Measurements from ENCODE around the gene SLC25A12.

- no peak for TF ChIP-seq EZH2 (IDR thresholded peaks at IDR 0.05; ENCODE audit: insufficient read depth, poor library complexity, severe bottlenecking)
- no peak for TF ChIP-seq EZH2phosphoT487 (IDR thresholded peaks at IDR 0.05; ENCODE audit: insufficient read depth, low read depth)
Observed at GRCh38 chr2:171889808-171890207, 4.2 kb downstream of the SLC25A12 start.
